SIG-M5 treated with dmso at 0.1 percent for 504 hours (cell line): Measurements from ENCODE around the gene ARL5B.
A peak's percentile ranks its signal among the peaks of the same experiment; 100 is the strongest.
"Not testable (repeated sequence)": the region's sequence is repeated elsewhere in the genome, so short reads cannot be mapped to it uniquely, and the experiment has no call there.

Experiments
- DNase-seq: peaks from one replicate; lab custom pipeline; 2025; ENCODE audit not compliant: unreplicated experiment; lab: John Stamatoyannopoulos, UW

The ARL5B gene

DNA sequence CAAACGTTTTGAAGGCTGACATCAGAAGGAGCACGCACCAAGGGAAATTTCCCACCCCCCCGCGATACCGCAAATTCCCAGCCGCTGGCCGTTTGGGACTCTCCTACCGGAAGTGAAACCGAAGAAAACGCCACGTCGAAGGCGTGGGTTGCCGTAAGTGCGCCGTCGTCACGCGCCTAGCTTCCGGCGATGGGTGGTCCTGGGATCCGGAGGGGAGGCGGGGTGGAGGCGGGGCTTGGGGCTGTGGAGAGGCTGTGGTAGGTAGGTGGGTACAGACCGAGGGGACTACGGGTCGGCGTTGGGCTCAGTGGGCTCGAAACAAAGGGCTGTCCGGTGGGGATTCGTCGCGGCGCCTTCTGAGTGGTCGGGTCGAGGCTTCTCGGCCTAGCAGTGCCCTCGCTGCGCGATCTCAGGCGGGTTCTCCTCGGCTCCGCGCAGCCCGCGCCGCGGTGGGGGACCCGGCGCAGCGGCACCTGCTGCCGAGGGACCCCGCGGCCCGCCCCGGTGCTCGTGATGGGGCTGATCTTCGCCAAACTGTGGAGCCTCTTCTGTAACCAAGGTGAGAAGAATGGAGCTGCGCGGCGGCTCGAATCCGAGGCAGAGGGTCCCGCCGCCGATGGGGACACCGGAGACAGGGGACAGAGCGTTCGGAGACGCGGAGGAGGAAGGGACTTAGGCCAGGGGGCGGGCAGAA, at the start of gene ARL5B:
TSS of gene ARL5B (plus strand) at position 307 of the 694 bp plus-strand sequence. CDS start at position 514, 207 bp downstream.
- peak; percentile 86 for DNase-seq

DNA sequence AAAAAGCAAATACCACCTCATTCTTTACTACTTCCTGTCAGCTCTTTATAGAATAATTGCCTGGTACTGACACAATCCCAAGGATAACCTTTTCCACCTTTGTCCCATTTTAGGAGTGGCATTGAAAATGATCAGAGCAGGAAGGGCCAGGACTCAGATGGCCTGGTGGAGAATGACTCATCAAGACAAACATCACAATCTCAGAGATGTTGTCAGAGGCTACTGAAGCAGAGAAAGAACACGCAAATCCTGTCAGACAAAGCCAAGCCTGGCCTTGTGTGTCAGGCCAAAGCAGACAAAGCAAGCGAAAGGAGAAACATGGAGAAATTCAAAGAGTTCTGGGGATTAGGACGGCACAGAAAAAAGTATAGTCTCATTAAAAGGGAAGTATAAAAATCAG, 48.7 kb upstream of the ARL5B start:
- DNase-seq: peak; percentile 22

DNA sequence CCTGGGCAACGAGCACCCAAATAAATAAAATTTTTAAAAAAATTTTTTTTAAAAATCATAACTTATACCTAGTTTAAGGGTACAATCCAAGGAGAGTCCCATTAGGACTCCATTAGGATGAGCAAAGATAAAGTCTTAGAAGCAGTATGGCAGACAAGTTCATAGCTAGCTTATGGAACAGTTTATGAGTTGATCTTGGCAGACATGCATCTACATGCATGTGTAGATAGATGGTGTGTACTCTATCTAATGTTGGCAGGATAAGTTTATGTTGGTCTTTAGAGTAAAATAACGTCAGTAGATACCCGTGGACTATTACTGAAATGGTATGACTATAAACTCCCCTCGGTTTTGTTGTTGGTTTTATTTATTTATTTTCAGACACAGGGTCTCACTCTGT, 48.1 kb upstream of the ARL5B start:
- no peak for DNase-seq

GRCh38 chr10:18615618-18616017, 43.6 kb upstream of the ARL5B start:
- DNase-seq: no peak

- DNase-seq: no peak
Measured at GRCh38 chr10:18616337-18616736, 42.9 kb upstream of the ARL5B start.

- no peak for DNase-seq
Measured at GRCh38 chr10:18619016-18619415, 40.2 kb upstream of the ARL5B start.

DNA sequence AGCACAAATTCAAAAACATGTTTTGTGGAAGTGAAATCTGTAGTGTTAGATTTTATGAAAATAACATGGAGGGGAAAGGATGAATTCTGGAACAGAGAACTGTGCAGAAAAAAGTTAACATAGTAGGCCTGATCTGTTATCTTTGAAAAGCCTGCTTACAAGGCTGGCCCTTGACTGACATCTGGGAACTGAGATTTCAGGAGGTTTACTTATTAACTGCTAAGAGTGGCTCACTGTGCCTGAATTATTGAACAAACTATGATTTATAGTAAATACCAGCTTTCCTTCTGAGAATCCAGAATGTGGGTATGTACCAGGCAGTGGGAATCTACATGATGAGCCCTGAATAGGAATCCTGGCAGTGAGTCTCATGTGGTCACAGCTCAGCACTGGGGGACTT, 38.4 kb upstream of the ARL5B start:
- DNase-seq: no peak

- not testable (repeated sequence) for DNase-seq
Measured at GRCh38 chr10:18623671-18624070, 35.6 kb upstream of the ARL5B start.

DNA sequence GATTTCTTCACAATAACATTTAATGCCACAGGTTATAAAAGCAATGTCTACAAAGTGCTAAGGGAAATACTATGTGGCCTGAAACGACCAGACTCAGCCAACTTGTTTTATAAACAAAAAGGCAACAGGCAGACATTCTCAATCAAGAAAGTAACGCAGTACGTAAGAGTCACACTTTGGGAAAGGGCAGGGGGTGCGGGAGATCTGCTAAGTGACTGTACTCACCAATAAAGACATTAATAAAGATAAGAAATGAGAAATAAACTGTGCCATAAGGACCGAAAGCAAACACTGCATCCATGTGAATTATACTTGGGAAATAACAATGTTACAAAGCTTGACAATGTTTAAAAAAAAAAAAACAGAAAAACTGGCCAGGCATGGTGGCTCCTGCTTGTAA, 33.3 kb upstream of the ARL5B start:
- DNase-seq: no peak

DNA sequence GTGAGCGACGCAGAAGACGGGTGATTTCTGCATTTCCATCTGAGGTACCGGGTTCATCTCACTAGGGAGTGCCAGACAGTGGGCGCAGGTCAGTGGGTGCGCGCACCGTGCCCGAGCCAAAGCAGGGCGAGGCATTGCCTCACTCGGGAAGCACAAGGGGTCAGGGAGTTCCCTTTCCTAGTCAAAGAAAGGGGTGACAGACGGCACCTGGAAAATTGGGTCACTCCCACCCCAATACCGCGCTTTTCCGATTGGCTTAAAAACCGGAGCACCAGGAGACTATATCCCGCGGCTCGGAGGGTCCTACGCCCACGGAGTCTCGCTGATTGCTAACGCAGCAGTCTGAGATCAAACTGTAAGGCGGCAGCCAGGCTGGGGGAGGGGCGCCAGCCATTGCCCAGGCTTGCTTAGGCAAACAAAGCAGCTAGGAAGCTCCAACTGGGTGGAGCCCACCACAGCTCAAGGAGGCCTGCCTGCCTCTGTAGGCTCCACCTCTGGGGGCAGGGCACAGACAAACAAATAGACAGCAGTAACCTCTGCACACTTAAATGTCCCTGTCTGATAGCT, 31.7 kb upstream of the ARL5B start:
- not testable (repeated sequence) for DNase-seq

GRCh38 chr10:18632500-18632899, 26.7 kb upstream of the ARL5B start:
- DNase-seq: not testable (repeated sequence)

- DNase-seq: no peak
Measured at GRCh38 chr10:18635995-18636394, 23.2 kb upstream of the ARL5B start.

DNA sequence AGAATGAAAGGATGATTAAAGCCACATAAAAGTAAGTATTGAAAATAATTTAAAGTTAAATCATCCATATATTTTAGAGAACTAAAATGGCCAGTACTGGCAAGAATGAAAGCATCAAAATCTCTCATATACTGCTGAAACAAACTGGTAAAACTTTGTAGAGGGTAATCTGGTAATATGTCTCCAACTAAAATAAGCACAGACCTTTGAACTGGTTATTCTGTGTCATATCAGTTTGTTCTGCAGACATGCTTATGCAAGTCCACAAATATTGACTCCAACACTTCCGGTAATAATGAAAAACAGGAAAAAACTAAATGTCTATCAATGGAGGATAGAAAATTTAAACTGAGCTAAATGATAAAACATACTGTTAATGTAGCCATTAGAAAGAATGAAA, 21.8 kb upstream of the ARL5B start:
- DNase-seq: not testable (repeated sequence)

- DNase-seq: not testable (repeated sequence)
Measured at GRCh38 chr10:18639719-18640118, 19.5 kb upstream of the ARL5B start.

DNA sequence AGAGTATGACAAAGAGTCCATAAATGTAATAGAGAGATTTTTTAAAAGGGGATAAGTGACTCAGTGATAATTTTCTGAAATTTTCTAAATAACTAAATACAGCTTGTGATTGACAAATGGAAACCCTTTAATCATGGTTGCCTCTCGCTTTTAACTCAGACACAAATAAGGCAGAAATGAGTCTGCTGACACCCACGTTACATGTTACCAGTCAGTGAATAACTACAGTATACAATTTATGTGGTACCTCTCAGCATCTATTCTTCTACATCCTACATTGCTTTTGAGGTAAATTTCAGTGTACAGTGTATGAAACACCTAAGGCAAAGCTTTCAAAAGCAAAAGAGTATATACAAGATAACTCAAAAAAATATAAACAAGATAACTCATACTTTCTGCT, 12.1 kb upstream of the ARL5B start:
- DNase-seq: no peak

GRCh38 chr10:18647945-18648344, 11.3 kb upstream of the ARL5B start:
- DNase-seq: no peak

DNA sequence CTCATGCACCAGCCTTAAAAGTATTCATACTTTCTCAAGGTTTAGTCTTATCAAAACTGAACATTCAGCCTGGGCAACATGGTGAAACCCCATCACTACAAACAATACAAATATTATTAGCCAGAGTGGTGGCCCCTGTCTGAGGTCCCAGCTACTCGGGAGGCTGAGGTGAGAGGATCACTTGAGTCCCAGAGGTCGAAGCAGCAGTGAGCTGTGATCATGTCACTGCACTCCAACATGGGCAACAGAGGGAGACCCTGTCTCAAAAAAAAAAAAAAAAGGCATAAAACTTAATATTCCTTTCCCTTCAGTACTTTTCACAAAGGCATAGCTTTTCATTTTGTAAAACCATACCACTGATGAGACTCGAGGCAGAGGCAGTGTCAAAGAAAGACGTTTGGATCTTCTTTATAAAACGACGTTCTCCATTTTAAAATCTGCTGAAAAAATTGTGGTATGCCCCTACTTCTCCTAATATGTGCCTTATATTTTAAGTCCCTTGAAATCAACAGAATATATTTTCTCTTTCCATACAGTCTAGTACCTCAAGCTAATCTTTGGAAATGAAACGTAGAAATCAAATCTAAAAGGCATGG, 9.8 kb upstream of the ARL5B start:
- no peak for DNase-seq

DNA sequence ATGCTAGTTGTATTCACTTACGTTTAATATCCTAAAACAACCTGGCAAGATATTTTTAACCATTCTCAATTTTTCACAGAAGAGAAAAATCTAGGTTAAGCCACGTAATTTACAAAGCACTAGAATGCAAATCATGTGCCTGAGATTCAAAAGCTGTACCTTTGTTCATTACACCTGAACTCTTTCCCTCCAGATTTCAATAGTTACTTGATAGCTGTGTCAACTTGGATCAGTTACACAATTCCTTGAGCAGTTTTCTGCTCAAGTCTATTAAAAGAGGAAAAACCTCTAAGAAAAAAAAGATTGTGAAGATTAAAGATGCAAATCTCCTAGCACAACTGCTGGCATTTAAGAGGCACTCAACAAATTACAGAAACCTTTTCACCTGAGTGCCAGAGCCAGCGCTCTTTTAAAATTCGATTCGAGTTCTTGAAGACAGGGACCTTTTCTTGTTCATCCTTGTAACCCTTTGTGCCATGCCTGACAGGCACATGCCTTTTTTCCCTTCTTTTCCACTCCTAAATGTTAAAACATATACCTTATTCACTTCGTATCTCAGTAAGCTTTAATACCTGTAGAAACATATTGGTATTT, 8.7 kb upstream of the ARL5B start:
- no peak for DNase-seq

DNA sequence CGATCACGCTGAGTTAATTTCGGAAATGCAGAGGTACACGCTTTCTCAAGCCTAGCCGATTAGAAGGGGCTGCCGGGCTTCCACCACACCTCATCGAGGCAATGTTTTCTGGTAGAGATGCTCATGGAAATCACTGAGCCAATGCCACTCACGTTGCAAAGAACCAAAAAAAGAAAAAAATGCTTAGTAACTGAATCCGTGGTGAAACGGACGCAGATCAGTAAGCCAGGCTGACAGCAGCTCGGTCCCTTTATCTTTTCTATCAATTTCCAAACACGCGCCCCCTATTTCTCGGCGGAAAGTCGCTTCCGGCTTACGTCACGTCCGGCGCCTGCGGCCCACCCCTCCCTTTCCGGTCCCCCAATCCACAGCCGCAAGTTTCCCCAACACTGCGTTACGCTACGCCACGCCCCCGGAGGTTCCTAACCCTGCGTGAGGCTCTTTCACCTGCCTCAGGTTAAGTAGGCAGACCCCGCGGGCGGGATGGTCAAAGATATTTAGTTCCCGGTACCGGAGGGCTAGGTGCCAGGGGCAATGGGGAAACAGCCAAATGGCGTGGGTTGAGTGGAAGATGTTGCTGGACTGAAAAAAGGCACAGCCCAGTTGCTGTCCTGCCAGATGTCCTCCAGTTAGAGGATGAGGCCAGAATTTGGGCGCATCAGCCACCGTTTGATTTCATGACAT, 7.8 kb upstream of the ARL5B start, which contains the start of gene NSUN6:
TSS of gene NSUN6 (minus strand) at position 264 of the 684 bp plus-strand sequence. CDS start 384 bp downstream, outside the sequence.
- DNase-seq: peak; percentile 79

DNA sequence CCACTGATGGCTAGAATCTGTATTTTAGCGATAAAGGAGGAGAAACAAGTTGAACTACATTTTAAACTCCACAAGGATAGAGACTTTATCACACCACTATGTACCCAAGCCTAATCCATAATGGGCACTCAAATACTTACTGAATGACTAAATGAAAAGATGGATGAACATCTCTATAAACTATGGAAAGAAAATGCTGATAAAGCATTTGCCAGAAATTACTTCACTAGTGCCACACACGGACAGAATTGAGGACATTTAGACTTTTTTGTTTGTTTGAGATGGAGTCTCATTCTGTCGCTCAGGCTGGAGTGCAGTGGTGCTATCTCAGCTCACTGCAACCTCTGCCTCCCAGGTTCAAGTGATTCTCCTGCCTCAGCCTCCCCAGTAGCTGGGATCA, 6.1 kb upstream of the ARL5B start:
- DNase-seq: no peak

- DNase-seq: no peak
Measured at GRCh38 chr10:18656724-18657123, 2.5 kb upstream of the ARL5B start.
